SK-N-MC (cell line): Measurements from ENCODE around the gene CSTPP1.

Source experiments
- EZH2 ChIP-seq: fragments of 200-600 bp; sonication (generic); IDR thresholded peaks from one replicate; pipeline ENCODE4 v1.6.1; 2017; ENCODE audit warnings: antibody characterized with exemption
- FOXP2 ChIP-seq: optimal IDR thresholded peaks from 2 replicates; pipeline ENCODE3; 2011; ENCODE audit warnings: mild to moderate bottlenecking, moderate library complexity; ENCODE audit not compliant: insufficient read depth; ENCODE audit errors: extremely low read length, control extremely low read depth
- POLR2AphosphoS5 ChIP-seq: IDR thresholded peaks from 2 replicates; pipeline ENCODE4 v1.6.1; 2012; ENCODE audit warnings: mild to moderate bottlenecking, low read depth, low read length, borderline replicate concordance

GRCh38 chr11:47156951-47157350 is 220.4 kb downstream of the CSTPP1 start:
- TF ChIP-seq POLR2AphosphoS5 (no peak), EZH2 (no peak), FOXP2 (no peak)
